Tibial nerve (tissue), 4 donors: ENCODE data around the gene OSBPL10.

ENCODE experiments used
- EP300 ChIP-seq, 2 donors: sonication (generic); formaldehyde crosslinking; IDR thresholded peaks; one replicate each; pipeline ENCODE4 v1.6.1; 2017; ENCODE audit warnings: antibody characterized with exemption in 2 of 2, mild to moderate bottlenecking in 1 of 2
- POLR2A ChIP-seq, 2 donors: fragments of 450-650 bp; IDR thresholded peaks; one replicate each; pipeline ENCODE4 v1.6.1; 2017; ENCODE audit warnings: antibody characterized with exemption in 2 of 2, mild to moderate bottlenecking in 2 of 2, moderate library complexity in 2 of 2
- TF ChIP-seq, protein P1 (sequence below), 5 experiments: fragments of 200-600 bp in 3 of 5; fragments of 450-650 bp in 2 of 5; sonication (generic) in 3 of 5; IDR thresholded peaks; one replicate each; pipeline ENCODE4 v1.5.1; 2016 to 2019; ENCODE audit warnings: antibody characterized with exemption in 5 of 5, mild to moderate bottlenecking in 3 of 5, moderate library complexity in 2 of 5

GRCh38 chr3:31723701-31724100 is 257.4 kb downstream of the OSBPL10 start:
- TF ChIP-seq, protein P1, sequence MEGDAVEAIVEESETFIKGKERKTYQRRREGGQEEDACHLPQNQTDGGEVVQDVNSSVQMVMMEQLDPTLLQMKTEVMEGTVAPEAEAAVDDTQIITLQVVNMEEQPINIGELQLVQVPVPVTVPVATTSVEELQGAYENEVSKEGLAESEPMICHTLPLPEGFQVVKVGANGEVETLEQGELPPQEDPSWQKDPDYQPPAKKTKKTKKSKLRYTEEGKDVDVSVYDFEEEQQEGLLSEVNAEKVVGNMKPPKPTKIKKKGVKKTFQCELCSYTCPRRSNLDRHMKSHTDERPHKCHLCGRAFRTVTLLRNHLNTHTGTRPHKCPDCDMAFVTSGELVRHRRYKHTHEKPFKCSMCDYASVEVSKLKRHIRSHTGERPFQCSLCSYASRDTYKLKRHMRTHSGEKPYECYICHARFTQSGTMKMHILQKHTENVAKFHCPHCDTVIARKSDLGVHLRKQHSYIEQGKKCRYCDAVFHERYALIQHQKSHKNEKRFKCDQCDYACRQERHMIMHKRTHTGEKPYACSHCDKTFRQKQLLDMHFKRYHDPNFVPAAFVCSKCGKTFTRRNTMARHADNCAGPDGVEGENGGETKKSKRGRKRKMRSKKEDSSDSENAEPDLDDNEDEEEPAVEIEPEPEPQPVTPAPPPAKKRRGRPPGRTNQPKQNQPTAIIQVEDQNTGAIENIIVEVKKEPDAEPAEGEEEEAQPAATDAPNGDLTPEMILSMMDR (IDR thresholded peaks at IDR 0.05): no peak
- no peak for TF ChIP-seq EP300 (IDR thresholded peaks at IDR 0.05)
- no peak for TF ChIP-seq POLR2A (IDR thresholded peaks at IDR 0.05)
